ENCODE results near the gene PTPRN2. TPM values are rescaled to one million over a fixed set of nuclear protein-coding genes. Genes with fewer than 3 reads are reported as not detected.

The PTPRN2 gene
- total and polyA plus RNA-seq, 2 donors (not counting 3 experiments of a cell fraction or from before 2014, with no cell fraction given): 0.62 to 0.88 TPM

- Histone ChIP-seq H3K4me2 (ENCODE audit: insufficient read depth, low read length) (no peak overlapping the region), H3K27ac (ENCODE audit: insufficient read depth, low read depth, low read length) (no peak overlapping the region), H3K4me3 (replicated peaks in 1 of 3; ENCODE audit: insufficient read depth in 1 of 3, low read depth in 1 of 3, low read length in 3 of 3) (no peak overlapping the region), H2AFZ (ENCODE audit: low read depth, low read length) (no peak overlapping the region), H3K9ac (replicated peaks; ENCODE audit: extremely low read depth, insufficient read depth, low read length) (no peak overlapping the region), H3K9me1 (replicated peaks; ENCODE audit: control insufficient read depth, extremely low read depth, insufficient read depth, low read length) (no peaks in the 10 kb centered on the region), H4K20me1 (replicated peaks; ENCODE audit: control insufficient read depth, extremely low read depth, insufficient read depth, low read length) (no peaks in the 10 kb centered on the region), H3K4me1 (ENCODE audit: control insufficient read depth, extremely low read depth, insufficient read depth, low read length) (no peaks in the 10 kb centered on the region), H3K79me2 (ENCODE audit: control insufficient read depth, insufficient read depth, low read length) (no peaks in the 10 kb centered on the region), H3K9me3 (replicated peaks; ENCODE audit: control insufficient read depth, insufficient read depth, low read length) (peaks cover 15% of the 10 kb centered on the region), H3K27me3 (ENCODE audit: control insufficient read depth in 2 of 2, insufficient read depth in 2 of 2, low read length in 2 of 2) (no peaks in the 10 kb centered on the region), H3K36me3 (ENCODE audit: control insufficient read depth in 2 of 2, extremely low read depth in 1 of 2, insufficient read depth in 2 of 2, low read length in 2 of 2) (no peaks in the 10 kb centered on the region)
- DNase-seq (ENCODE audit: low read depth, low spot score) (no peak), FAIRE-seq (no peak)
- TF ChIP-seq JUN (IDR thresholded peaks at IDR 0.05; ENCODE audit: borderline replicate concordance, insufficient read depth, insufficient read length, low read depth): no peak
- intact Hi-C loops (cut with micrococcal nuclease) (no loop called here), dilution Hi-C loops (cut with MboI; ENCODE audit: extremely low pct_ligation_motif_present, low sequenced_read_pairs) (no loop called here)
- no TSS peak for BruUV-seq (replicated peaks)
- CTCF ChIA-PET: no interaction called here
- POLR2A ChIA-PET: no interaction called here
Observed at GRCh38 chr7:157840174-157840913, 747.3 kb downstream of the PTPRN2 start.

DNA sequence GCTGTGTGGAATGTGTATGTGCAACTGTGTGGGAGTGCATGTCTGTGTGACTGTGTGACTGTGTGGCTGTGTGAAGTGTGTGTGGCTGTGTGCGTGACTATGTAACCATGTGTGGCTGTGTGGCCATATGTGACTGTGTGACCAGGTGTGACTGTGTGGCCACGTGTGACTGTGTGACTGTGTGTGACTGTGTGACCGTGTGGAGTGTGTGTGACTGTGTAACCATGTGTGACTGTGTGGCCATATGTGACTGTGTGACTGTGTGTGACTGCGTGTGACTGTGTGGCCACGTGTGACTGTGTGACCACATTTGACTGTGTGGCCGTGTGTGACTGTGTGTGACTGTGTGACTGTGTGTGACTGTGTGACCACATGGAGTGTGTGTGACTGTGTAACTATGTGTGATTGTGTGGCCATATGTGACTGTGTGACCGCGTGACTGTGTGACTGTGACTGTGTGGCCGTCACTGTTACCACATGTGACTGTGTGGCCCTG, 747.9 kb downstream of the PTPRN2 start:
- Histone ChIP-seq H4K20me1 (replicated peaks; ENCODE audit: control insufficient read depth, extremely low read depth, insufficient read depth, low read length) (no peaks in the 10 kb centered on the region), H3K9me3 (replicated peaks; ENCODE audit: control insufficient read depth, insufficient read depth, low read length) (peaks cover 13% of the 10 kb centered on the region), H3K9ac (replicated peaks; ENCODE audit: extremely low read depth, insufficient read depth, low read length) (no peak overlapping the region), H3K27me3 (ENCODE audit: control insufficient read depth in 2 of 2, insufficient read depth in 2 of 2, low read length in 2 of 2) (no peaks in the 10 kb centered on the region), H3K79me2 (ENCODE audit: control insufficient read depth, insufficient read depth, low read length) (no peaks in the 10 kb centered on the region), H2AFZ (ENCODE audit: low read depth, low read length) (no peak overlapping the region), H3K4me2 (ENCODE audit: insufficient read depth, low read length) (no peak overlapping the region), H3K4me1 (ENCODE audit: control insufficient read depth, extremely low read depth, insufficient read depth, low read length) (no peaks in the 10 kb centered on the region), H3K27ac (ENCODE audit: insufficient read depth, low read depth, low read length) (no peak overlapping the region), H3K9me1 (replicated peaks; ENCODE audit: control insufficient read depth, extremely low read depth, insufficient read depth, low read length) (no peaks in the 10 kb centered on the region), H3K4me3 (replicated peaks in 1 of 3; ENCODE audit: insufficient read depth in 1 of 3, low read depth in 1 of 3, low read length in 3 of 3) (no peak overlapping the region), H3K36me3 (ENCODE audit: control insufficient read depth in 2 of 2, extremely low read depth in 1 of 2, insufficient read depth in 2 of 2, low read length in 2 of 2) (no peaks in the 10 kb centered on the region)
- intact Hi-C loops (cut with micrococcal nuclease): no loop called here
- CTCF ChIA-PET: no interaction called here
- dilution Hi-C loops (cut with MboI; ENCODE audit: extremely low pct_ligation_motif_present, low sequenced_read_pairs): no loop called here
- BruUV-seq (replicated peaks): no TSS peak
- POLR2A ChIA-PET: no interaction called here
- TF ChIP-seq, protein P1, sequence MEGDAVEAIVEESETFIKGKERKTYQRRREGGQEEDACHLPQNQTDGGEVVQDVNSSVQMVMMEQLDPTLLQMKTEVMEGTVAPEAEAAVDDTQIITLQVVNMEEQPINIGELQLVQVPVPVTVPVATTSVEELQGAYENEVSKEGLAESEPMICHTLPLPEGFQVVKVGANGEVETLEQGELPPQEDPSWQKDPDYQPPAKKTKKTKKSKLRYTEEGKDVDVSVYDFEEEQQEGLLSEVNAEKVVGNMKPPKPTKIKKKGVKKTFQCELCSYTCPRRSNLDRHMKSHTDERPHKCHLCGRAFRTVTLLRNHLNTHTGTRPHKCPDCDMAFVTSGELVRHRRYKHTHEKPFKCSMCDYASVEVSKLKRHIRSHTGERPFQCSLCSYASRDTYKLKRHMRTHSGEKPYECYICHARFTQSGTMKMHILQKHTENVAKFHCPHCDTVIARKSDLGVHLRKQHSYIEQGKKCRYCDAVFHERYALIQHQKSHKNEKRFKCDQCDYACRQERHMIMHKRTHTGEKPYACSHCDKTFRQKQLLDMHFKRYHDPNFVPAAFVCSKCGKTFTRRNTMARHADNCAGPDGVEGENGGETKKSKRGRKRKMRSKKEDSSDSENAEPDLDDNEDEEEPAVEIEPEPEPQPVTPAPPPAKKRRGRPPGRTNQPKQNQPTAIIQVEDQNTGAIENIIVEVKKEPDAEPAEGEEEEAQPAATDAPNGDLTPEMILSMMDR (IDR thresholded peaks at IDR 0.05; ENCODE audit: extremely low read depth in 1 of 2, insufficient read depth in 1 of 2, low read depth in 1 of 2, low read length in 2 of 2): no peak
- no peak for TF ChIP-seq POLR2AphosphoS5 (IDR thresholded peaks at IDR 0.05; ENCODE audit: insufficient read depth, low read depth, low read length)
- TF ChIP-seq FOS (IDR thresholded peaks at IDR 0.05; ENCODE audit: borderline replicate concordance, insufficient read depth, low read length): no peak
- no peak for TF ChIP-seq GATA2 (IDR thresholded peaks at IDR 0.05; ENCODE audit: insufficient read depth, insufficient read length, low read depth, low read length)
- TF ChIP-seq MAX (IDR thresholded peaks at IDR 0.05; ENCODE audit: insufficient read depth, insufficient read length): no peak
- no peak for TF ChIP-seq MYC (IDR thresholded peaks at IDR 0.05; ENCODE audit: low read depth, low read length)
- TF ChIP-seq EZH2 (IDR thresholded peaks at IDR 0.05; ENCODE audit: borderline replicate concordance, low read depth, low read length, severe bottlenecking): no peak
- no peak for TF ChIP-seq POLR2A (IDR thresholded peaks at IDR 0.05; ENCODE audit: low read depth, low read length)
- no peak for TF ChIP-seq JUN (IDR thresholded peaks at IDR 0.05; ENCODE audit: borderline replicate concordance, insufficient read depth, insufficient read length, low read depth)
- DNase-seq (ENCODE audit: low read depth, low spot score): no peak
- FAIRE-seq: no peak

Data from endothelial cell of umbilical vein (primary cell).